GM21723 (cell line): ENCODE data around the gene LRRC7.

Experiments
- ATAC-seq: cut with Tn5 transposase; IDR thresholded peaks from one replicate; pipeline ENCODE4 v1.9.1; 2021; ENCODE audit warnings: mild to moderate bottlenecking, moderate library complexity; ENCODE audit not compliant: unreplicated experiment

Gene LRRC7

DNA sequence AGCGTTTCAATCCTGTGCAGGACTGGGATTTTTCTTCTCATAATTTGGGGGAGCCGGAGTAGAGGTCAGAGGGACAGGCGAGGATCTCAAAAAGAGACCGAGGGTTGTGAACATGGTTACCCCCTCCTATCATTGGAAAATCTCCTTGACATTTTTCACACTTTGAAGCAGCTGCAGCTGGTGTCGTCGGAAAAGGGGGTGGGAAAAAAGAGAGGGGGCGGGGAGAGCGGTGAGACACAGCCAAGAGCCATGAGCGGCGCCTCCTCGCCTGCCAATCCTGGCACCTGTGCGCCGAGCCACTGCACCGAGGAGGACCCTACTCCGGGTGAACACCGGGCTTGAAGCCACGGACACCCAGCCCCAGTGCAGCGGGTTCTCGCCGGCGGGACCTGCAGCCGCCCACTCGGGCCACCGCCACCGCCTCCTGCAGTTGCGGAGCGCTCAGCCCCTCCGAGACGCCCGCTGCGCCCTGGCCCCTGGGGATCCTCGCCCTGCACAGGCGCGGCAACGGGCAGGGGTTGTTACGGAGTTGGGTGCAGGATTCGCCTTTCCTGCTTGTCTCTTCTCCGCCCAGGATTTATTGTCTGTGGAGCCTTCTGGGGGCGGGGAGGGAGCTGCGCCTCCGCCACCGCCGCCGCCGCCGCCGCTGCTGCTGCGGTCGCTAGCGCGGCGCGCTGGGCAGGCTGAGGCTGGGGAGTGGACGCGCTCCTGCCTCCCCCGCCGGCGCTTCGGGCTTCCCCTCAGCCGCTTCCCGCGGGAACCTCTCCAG lies at the start of gene LRRC7:
Gene LRRC7, plus strand, starts transcription at position 271 of the 769 bp plus-strand sequence. CDS start 718 bp downstream, outside the sequence.
- peak; percentile 38 for ATAC-seq

DNA sequence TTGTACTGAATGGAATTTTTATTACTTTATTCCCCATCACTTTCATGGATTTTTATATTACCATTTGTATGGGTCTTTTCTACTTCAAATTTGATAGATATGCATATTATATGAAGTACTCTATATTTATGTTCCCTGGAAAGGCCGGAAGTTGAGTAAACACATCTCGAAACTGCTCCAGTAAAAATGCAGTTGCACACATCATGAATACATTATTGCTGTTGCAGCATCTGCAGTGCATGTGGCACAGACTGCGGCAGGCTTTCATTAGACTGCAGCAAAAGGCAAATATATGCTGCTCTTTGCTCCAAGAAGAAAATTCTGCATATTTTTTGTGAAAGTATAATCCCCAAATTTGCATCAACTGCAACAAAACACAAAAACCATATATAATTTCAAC lies 48.7 kb upstream of the LRRC7 start:
- no peak for ATAC-seq

DNA sequence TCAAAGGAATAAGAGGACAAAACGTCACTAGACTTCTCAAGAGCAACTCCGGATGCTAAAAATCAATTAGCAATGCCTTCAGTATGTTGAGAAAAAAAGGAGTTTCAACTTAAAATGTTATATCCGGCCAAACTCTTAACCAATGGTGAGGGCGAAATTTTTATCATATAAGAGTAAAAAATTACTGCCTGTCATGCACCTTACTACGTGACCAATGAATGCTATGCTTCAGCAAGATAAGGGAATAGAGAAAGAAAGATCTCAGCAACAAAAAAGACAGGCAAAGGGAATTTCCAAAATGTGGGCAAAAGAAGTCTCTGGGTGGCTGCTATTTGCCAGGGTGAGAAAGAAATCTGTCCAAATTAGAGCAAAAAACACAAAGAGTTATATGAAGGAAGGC lies 47.4 kb upstream of the LRRC7 start:
- ATAC-seq, result no peak

DNA sequence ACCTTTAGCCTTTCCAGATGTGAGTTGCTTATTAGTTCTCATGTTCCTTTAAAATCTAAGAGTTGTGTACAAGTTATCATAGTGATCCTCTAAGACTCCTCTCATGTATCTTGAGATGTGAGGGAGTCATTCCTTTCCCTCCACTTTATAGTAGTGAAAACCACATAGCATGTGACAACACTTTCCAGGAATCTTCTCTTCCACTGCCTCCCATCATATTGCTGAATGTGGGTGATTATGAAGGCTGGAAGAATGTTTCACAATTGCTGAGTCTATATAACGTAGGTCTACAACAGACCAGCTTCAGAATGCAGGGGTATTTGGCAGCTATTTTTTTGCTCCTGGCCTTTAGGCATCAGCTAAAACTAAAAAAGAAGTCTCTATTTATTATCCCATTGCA lies 44.7 kb upstream of the LRRC7 start:
- ATAC-seq, result no peak

DNA sequence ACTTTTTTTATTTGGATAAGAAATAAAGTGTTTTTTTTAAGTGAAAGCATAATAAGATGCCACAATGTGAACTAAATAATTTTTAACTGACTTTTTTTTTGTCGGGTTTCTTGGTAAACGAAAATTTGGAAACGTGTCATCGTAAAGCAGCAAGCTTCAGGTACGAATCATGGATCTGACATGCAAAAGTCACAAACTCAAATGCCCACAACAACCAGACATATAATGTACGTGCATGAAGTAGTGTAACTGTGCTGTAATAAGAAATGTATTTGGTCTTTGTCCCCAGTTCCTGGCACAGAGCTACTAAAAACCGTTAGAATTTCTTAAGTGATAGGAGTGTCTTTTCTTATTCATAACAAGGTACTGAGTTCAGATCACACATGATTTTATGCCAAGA lies 44.3 kb upstream of the LRRC7 start:
- no peak for ATAC-seq

DNA sequence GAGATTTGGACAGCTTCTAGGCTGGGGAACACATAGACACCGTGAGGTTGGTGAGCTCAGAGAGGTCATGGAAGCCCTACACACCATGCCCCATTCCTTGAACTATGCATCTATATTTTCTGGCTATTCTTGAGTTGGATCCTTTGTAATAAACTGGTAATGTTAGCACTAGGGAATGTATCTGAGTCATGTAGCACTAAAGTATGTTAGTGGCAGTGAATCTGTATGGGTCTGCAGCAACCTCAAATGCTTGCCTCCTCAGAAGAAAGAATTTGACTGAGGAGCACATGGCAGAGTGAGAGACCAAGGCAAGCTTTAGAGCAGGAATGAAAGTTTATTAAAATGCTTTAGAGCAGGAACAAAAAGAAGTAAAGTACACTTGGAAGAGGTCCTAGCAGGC lies 43.7 kb upstream of the LRRC7 start:
- ATAC-seq, result no peak

DNA sequence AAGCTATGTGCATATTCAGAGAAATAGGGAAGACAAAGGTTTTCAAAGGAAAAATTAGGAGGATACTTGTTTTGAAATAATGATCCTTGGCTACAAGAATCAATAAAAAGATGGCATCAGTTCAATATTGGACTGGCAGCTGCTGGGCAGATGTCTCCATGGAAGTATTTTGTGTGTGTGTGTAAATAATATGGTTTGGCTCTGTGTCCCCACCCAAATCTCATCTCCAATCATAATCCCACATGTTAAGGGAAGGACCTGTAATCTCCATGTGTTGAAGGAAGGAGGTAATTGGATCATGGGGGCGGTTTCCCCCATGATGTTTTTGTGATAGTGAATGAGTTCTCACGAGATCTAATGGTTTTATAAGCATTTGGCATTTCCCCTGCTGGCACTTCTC lies 40.4 kb upstream of the LRRC7 start:
- ATAC-seq, result no peak

DNA sequence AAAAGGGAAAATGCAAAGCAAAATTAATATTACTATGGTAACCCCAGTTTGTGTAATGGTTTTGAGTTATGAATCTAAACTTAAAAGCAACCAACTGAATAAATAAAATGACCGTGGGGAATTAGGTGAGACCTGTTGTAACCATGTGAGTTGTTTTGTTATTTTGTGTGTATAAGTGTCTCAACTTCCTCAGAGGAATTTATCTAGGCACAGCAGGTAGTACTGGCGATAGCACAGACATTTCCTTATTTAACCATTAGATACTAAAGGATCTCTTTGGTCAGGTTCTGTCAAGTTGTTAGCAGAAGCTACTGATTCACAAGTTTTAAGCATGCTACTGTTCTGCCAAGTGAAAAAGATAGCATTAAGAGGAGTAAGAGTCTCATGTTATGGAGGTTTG lies 39.3 kb upstream of the LRRC7 start:
- ATAC-seq, result no peak

DNA sequence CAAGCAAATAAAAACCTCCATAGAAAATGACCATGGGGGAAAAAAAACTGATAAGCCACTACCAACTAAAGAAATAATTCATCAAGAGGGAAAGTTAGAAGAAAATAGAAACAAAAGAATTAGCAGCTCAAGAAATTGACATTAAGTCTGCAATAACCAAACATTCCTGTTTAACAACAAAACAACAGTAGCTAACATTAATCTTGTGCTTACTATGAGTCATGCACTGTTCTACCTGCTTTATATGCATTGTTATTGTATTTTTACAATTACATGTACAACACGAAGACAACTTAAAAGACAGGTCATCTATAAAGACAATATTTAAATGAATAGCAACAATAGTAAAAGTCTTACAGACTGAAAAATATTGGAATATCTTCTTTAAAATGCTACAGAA lies 34.4 kb upstream of the LRRC7 start:
- ATAC-seq, result no peak

DNA sequence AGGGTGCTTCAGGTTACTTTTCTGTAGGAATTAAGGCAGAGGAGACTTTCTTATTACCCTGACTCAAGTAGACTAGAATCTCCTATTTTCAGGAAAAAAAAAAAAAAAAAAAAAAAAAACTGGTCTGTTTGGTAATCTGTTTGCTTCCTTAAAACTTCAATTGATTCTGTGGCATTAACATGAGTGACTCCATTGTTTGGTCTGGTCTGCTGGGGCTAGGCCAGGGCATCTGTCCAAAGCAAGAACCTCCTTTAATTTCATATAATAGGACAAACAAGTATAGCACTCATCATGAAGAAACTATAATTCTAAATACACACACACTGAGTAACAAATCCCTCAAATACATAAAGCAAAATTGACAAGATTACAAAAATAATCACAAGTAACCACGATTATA lies 32.9 kb upstream of the LRRC7 start:
- no peak for ATAC-seq

DNA sequence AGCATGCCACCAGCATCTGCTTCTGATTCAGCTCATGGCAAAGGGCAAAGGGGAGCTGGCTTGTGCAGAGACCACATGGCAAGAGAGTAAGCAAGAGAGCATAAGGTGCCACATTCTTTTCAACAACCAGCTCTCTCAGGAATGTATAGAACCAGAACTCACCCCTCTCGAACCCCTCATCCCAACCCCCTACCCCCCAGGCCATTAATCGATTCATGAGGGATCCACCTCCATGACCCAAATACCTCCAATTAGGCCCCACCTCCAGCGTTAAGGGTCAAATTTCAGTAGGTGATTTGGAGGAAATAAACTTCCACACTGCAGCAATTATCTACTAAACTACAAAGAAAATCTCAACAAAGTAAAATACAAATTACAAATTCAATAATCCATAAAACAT lies 32.2 kb upstream of the LRRC7 start:
- no peak for ATAC-seq

DNA sequence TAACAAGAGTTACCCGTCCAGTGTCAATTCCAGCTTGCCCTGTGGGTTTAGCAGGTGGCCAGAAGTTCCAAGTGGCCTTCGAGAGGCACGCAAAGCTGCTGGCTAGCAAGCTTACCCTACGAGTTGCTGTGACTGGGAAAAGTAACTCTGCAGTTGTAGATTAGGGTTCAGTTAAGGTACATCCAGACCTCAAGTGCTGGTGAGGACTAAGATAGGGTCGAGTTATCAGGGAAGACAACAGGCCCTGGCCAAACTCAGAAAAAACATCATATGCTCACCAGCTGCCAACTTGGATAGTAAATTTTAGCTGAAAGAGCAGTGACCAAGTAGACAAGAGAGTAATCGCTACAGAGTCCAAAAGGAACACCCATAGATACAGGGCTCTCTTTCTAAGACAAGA lies 27.7 kb upstream of the LRRC7 start:
- no peak for ATAC-seq

DNA sequence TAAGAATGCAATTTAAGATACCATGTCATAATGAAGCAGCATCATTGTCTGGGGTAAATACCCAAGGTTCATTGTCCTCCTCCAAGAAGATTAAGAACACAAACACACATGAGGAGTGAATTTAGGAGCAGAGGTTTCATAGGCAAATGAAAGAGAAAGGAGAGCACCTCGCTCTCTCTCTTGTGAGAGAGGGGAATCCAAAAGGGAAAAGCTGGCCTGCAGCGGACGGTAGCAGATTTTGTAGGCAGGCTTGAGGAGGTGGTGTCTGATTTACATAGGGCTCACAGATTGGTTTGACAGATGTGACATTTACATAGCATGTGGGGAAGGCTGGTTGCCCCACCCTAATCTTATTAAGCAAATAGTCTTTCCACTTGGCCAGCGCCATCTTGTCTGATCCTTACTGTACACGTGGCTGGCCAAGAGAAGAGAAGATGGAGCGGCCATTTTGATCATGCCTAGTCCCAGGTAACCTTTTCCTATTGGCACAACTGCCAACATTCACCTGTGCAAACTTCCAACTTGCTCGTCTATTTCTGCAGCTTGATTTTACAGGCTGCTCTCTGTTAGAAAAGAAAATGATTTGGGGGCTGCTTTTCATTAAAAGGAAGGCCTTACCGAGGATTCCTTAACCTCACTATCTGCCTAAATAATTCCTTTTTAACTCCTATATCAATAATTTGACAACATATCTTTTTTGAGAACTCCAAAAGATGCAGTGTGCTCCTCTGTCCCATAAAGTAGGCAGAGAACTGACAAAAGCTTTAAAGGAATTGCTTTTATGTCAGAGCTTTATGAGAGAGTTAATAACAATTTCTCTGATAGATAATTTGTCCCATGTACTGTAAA lies 16.0 kb upstream of the LRRC7 start:
- ATAC-seq, result no peak

DNA sequence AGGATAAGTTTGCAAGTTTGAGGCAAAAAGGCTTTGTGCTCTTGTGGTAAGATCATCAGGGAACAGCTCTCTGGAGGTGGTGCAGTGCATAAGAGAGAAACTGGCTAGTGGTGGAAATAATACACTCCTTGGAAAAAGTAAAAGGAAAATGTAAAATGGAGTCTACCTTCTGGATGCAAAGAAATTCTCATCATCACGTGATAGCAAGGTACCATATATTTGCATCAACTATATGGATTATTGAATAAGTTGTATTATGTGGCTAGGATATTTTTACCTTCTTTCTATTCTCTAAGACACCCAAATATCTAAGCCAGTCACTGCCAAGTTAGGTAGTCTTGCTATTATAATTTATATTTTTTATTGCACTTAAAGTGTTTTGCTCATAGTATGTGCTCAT lies 14.0 kb upstream of the LRRC7 start:
- ATAC-seq, result no peak

DNA sequence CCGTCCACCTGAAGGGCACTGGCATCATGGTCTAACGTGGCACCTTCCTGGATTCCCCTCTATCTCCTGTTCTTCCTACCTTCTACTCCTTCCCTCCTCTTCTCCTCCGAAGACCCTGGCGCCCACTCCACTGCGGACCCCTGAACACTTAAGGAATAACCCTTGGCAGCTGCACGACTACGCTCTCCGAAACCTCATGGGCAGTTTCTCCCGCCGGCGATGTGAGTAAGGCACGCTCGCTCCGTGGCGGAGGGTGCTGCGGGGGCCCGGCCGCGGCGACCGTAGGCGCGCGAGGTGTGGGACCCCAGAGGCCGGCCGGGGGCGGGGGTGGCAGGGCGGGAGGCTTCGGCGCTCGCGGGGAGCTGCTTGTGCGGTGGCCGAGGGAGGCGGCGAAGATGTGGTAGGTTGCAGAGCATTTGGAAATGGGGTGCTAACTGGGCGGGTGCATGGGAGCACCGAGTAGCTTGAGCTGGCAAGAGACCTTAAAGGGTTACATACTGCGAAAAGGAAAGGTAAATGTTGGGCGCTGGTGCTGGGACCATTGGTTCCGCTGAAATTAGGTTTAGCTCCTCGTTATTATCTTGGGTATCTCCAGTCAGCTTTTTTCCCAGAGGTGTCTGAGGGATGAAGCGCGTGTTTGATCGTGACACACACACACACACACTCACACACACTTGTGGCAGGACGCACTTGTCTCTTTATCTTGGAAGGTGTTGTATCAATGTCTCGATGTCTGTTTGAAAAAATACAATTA lies 876 bp downstream of the LRRC7 start:
- ATAC-seq, result no peak

DNA sequence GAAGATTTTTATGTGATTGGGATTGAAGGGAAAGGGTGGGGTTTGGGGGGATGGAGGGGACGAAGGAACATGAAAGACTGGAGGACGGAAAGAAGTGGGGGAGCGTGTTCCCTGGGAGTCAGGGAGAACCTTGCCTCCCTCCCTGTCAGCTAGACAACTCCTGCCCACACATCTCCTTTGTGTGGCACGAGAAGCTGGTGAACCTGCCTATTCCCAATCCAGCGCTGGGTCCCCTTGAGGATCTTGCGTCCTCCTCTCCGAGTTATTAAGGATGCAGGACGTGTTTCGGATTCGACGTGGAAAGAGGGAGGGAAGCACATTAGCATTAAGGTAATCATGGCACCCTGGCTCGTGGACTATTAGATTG lies 1.4 kb downstream of the LRRC7 start:
- no peak for ATAC-seq

DNA sequence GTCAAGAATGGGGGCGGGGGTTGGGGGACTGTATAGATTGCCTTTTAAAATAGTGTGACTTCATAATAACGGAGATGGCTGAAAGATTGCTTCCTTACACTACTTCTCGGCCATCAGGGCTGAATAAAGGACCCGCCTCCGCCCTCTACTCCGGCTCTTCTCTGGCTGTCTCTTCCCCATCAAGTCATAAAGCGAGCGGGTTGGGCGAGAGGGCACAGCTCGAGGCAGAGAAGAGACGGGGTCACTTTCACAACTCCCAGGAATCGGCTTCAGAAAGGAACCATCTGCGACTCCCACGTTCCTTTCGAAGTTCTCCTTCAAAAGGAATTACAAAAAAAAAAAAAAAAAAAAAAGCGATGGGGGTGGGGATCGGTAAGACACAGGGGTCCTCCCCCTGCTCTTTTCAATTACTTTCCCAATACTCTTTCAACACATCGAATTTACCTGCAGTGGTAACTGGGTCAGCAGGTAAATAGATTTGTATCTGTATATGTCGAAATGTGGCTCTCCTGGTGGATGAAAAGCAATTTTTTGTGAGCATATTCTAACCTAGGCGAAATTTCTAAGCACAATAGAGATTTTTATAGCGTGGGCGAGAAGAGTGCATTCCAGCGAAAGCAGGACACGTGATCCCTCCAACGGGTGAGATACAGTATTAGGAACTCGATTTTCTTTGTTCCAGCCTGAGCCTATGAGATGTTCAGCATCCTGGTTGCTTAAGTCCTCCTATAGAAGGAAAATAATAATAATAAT lies 2.0 kb downstream of the LRRC7 start:
- no peak for ATAC-seq

DNA sequence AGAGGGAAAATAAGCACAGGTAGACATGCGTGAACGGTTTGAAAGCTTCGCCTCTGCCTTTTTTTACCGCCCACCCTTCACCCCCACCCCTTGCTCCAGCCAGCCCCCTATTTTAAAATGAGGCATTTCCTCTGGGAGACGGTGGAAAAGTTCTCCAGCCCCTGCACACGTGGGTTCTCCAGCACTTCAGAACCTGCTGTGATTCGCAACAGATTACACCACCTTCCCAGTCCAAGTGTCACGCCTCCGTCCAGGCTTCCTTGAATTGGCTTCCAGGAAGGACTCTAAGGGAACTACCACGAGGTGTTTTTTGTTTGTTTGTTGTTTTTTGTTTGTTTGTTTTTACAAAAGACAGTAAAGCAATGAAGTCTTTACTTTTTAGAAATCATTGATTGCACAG lies 2.6 kb downstream of the LRRC7 start:
- ATAC-seq, result no peak

DNA sequence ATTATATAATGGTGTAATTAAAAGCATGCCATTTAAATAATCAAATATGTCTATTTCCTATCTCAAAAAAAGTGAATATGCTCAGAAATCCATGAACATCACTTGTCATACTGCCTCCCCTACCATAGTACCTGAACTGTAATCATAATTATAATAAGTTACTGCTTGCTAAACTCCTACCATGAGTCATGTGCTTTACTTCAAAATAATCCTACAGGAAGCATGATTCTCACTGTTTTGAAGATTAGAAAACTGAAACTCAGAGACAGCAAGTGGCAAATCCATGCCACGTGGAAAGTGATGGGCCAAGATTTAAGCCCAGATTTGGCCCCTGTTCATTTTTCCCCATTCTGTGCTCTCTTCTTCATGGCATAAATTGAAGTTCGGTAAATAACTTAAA lies 5.2 kb downstream of the LRRC7 start:
- ATAC-seq, result no peak

DNA sequence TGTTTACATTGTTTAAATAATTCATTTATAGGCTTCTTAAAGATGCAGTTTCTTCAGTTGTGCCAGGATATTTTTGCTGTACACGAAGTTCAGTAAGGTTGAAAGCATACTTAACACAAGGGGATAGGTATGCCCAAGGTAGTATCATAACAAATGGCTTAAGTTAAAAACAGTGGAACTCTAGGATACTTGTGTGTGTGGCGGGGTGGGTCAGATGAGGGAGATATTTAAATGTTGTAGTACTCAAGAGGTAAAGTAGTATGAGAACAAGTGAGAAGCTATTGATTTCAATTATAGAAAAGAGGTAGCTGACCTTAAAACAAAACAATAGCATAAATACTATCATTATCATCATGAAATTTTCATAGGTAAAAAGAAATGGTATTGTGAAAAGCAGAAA lies 6.2 kb downstream of the LRRC7 start:
- no peak for ATAC-seq

DNA sequence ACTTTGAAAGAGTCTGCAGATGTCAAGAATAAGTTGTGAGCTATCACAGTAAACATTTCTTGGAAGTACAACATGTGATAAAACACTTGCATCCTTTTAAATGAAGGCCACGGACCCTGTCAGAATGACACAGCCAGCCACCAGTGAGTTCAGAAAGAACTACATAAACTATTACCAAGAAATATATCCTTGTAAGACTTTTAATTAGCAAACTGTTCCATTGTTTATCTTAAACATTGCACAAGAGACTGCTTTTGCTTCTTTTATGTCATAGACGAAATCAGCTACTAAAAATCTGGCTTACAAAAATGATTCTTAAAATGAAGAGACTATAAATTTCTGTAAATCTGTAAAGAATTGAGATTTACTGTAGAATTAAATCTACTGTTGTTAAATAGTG lies 17.9 kb downstream of the LRRC7 start:
- no peak for ATAC-seq
